T-helper 22 cell (primary cell): ENCODE results near the gene STYXL2.

Experiments
- DNase-seq: peaks from one replicate; pipeline ENCODE4 v3.0.0-alpha.2; 2020; ENCODE audit warnings: low read depth

Gene STYXL2

DNA sequence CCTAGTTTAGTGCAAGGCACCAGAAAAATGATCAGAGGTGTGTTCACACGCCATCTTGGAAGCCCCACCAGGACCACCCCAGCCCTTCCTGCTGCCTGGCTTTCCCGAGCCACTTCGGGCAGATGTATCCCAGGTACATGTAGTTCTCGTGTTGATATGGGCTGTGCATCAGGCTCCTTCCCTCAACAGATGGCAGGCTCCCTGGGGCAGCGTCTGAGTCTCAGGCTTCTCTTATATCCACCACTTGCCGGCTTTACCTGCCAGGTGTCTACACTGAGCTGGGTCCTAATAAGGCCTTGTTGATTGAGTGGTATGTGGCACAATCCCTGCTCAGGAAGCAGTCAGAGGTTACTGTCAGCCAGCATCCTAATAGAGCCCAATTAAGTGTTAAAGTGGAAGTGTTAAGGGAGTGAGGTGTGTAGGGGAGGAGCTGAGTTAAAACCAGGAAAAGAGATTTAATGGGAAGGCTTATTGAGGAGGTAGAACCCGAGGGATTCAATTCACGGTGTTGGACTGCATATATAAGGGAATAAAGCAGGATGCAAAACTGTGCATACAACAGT is 12.2 kb upstream of the STYXL2 start:
- DNase-seq = no peak

DNA sequence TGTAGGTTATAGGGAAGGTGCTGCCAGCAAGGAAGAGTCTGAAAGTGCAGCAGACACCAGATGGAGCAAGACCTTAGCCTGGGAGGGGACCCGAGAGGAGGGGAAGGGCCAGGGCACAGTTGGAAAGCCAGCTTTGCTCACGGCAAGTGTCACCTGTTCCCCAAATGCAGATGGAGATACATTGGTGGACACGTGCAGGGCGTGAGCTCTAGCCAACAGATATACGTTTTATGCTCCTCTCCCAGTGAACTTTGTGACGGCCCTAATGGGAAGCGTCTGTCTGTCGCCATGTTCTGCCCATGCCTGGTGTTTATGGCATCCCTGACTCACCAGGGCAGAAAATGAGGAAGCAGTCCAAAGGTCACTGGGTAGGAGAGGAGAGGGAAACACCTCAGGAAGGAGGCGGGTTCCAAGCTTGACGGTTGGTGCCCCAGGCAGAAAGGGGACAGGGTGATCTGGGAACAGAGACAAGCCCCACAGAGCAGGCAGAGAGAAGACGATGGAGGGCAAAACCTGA is 11.3 kb upstream of the STYXL2 start:
- DNase-seq = no peak

DNA sequence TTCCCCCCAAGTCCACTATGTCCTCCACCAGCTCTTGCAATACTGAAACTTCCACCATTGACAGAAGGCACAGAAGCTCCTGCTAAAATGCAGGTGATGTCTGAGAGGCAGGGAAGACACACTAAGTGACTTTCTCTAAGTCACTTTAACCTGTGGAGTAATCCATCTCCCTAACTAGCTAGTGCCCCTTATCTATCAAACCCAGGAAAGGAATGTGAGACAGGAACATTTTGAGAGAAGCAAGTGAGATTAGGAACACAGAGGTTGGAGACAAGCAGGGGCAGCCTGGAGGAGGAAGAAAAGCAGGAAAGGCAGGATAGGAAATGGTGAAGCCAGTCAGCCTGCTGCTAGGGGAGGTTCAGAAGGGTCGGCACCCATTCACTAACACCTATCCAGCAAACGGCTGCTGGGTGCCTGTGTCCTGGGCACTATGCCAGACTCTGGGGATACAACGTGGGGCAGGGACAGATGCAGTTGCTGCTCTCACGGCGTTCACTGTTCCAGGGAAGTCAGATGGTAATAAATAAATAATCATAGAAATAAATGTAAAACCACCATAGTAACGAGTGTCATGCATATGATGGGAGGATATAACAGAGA is 10.7 kb upstream of the STYXL2 start:
- no peak for DNase-seq

DNA sequence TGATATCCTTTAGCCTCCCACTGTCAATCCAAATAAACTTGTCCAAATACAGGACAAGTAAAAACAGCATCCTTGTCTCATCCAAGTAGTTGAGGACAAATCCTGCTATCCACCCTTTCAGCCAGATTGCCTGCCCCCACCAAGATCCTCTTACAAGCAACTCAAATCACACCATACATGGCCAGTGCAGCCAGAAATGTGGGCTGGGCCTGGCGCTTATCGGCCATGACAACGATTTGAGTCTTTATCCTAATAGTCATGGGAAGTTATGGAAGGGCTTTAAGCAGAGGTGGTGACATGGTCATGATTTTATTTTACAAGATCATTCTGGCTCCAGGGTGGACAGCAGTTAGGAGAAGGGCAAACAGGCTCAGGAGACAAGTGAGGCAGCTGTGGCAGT is 10.0 kb upstream of the STYXL2 start:
- no peak for DNase-seq

DNA sequence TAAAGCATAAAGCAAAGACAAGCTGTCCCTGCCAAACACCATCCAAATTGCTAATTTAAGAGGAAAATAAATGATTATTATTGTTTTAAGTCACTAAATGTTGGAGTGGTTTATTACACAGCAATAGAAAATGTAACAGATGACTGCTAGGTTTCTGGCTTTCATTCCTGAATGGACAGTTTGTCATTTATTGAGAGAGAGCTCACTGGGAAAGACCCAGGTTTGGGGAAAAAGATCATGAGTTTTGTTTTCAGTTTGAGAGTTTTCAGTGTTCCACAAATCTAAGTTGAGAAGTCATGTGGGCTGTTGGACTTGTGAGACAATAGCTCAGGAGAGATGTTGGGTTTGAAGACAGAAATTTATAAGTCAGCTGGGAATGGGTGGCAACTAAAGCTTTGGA is 9.1 kb upstream of the STYXL2 start:
- no peak for DNase-seq

DNA sequence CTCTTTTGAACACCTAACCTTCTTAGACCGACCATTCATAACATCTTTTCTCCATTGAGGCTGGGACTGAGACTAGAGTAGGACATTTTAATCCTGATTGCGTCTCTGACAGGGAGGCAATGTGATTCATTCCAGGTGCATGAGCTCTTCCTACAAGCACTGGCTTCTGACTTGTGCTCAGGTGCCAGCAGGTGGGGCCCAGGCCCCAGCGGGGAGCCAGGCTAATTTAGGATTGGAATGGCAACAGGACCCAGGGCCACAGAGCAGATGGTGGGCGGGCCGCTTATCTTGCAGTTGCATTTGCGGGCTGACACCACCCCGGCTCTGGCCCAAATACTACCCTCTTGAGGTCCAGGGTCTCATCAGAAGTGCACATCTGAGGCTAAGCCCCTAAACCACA is 7.8 kb upstream of the STYXL2 start:
- DNase-seq = no peak

DNA sequence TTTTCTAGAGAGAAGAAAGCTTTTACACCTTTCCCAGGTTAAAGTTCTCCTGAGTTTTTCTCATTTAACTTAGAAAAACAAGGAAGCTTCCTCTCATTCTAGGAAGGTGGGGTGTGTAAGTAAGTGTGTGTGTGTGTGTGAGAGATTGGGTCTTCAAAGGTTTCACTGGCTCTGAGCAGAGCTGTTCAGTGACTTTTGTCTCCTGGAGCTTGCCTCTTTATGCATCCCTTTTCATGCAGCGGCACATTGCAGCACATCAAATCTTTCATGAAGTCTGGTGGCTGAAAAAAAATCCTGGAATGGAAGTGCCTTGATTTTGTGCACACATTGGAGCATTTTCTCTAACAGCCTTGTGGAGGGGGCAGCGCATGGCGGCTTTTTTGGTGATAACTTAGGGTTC is 7.1 kb upstream of the STYXL2 start:
- DNase-seq = no peak

DNA sequence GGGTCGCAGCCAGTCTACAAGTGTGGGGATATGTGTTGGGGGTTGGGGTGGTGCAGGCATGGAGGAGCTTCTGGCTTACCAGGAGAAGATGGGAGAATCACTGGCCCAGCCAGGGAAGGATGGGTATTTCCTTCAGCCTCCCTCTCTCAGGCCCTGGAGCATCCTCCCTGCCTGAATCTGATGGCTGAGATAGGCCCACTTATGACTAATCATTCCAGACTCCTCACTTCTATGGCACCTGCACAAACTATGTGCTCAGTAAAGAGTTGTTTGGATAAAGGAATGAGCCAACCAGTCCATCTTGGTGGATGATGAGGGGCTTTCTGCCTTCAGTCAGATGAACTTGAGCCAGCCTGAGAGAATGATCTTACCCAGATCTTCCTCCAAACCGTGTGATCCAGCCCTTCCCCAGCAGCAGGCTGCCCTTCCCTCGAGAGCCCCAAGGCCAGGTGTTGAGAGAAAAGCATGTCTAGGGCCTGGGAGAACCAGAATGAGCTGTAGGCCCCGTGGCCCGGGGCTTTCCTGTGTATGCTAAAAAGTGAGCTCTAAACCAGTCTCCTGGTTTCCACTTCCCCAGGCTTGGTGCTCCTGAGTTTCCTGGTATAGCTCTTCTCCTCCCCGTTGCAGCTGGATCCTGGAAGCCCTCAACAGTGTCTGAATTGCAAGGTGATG is 5.0 kb upstream of the STYXL2 start:
- DNase-seq = no peak

DNA sequence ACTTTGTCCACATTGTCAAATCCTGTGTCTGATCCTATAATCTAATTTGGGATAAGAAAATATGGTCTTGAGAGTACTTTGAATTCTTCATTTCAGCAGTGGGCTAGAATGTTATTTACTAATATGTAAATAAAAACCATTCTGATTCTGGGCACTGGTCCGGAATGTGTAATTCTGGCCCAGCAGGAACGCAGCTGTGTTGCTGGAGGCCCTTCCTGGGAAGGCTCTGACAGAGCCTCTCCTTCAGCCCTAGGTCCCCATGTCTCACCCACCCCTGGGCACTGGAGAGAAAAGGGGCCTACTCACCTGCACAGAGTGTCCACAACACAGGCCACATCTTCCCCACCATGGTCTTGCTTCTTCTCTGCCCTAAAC is 3.9 kb upstream of the STYXL2 start:
- DNase-seq = no peak

DNA sequence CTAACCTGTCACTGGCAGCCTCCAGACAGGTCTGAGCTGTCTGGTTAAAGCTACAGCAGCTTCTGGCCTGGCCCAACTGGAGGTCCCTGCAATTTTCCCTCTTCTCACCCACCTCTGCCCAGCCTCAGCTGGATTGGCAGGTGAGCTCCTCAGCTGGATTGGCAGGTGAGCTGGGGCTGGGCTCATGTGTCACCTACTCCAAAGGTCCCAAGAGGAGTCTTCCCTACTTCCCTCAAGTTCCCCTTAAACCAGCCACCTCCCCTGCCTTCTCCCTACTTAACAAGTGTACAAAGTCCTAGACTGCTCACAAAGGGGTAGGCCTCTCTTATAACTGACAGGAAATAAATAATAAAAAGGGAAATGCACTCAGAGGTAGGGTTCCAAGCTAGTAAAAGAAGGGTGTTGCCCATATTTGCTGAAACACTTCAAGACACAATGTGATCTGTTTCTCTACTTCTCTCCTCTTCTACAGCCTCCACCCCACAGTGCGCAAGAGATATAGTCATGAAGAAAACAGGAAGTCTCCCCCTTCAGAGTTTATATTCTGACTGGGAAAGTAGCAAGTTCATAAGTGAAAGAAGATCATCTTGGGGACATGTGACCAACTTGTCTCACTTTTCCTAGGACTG is 3.4 kb upstream of the STYXL2 start, which contains the start of gene GPA33:
TSS of gene GPA33 (minus strand) at position 64 of the 629 bp plus-strand sequence. CDS start 90 bp downstream, outside the sequence.
- DNase-seq = no peak

DNA sequence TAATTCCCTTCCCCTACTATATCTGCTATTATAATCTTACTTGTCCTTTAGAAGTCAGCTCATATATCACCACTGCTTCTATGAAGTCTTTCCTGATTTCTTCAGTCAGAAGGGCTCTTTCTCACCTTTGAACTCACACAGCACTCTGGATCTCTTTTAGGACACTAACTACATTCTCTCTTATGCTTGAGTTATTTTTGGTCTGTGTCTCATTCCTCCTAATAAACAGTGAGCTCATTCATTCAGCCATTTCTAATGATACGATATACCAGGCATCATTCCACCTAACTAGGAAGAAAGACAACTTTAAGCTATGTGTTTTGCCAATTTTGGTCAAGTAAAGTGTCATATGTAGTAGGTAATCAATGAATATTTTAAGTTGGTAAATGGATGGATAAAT is 1.2 kb upstream of the STYXL2 start:
- no peak for DNase-seq

DNA sequence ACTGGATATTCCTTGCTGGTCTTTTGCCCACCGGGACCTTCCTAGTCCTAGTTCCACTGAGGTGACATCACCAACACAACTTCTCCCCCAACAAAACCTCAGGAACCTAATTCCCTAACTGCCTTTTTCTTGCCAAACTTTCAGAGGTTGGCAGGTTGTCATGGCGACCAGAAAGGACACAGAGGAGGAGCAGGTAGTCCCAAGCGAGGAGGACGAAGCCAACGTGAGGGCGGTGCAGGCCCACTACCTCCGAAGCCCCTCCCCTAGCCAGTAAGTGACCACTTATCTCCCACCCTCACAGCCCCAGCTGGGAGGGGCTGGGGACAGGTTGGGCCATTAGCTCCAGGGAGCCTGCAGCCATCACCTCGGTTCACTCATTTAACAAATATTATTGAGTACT is 815 bp downstream of the STYXL2 start:
- DNase-seq = no peak

DNA sequence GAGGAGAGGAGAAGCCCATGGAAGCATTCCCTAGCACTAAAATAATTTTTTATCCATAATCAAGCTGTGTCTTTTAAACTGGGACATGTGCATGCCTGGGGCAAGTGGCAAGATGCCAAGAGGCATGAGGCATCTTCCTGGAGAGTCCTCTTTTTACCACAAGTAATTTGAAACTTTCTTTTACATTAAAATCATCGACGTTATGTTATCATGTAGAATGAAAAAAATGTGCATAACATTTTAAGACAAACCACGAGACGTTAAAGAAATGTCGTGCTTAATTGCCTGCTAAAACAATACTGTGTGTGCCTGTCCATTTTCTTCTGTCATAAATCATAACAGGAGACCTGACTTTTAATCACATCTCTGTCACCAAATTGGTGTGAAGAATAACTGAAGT is 1.5 kb downstream of the STYXL2 start:
- no peak for DNase-seq

DNA sequence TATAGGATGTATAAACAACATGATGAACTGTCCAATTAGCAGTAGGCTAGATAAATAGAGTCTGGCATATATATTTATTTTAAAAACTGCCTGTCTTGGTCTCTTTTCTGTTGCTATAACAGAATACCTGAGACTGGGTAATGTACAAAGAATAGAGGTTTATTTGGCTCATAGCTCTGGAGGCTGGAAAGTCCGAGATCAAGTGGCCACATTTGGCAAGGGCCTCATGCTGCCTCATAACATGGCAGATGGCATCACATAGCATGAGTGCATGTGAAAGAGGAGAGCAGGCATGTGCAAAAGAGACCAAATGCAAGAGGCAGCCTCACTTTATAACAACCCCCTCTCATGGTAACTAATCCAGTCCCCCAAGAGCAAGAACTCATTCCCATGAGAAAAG is 6.0 kb downstream of the STYXL2 start:
- DNase-seq = no peak

DNA sequence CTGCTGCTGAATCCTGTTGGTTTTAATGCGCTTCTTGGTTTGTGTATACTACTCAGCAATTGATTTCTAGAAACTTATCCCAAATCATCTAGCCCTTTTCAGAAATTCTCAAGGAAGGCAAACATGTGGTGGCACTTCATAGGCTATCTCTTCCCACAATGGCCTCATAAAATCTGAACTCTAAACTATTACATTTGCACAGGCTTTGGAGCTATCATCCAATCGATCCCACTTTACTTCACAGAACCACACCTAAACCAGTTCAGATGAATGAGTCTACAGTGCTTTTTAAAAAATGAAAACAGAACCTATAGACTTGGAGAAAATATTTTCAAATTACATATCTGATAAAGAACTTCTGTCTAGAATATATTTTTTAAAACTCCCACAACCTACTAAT is 6.9 kb downstream of the STYXL2 start:
- DNase-seq = no peak

DNA sequence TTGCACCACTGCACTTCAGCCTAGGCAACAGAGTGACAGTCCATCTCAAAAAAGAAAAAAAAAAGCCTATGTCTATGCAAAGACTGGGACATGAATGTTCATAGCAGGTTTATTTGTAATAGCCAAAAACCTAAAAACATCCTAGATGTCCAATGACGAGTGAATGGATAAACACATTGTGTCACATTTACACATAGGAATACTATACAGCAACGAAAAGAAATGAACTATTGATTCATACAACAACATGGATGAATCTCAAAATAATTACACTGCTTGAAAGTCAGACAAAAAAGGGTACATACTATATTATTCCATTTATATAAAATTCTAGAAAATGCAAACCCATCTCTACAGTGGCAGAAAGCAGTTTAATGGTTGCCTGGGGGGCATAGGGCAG is 7.9 kb downstream of the STYXL2 start:
- DNase-seq = no peak

DNA sequence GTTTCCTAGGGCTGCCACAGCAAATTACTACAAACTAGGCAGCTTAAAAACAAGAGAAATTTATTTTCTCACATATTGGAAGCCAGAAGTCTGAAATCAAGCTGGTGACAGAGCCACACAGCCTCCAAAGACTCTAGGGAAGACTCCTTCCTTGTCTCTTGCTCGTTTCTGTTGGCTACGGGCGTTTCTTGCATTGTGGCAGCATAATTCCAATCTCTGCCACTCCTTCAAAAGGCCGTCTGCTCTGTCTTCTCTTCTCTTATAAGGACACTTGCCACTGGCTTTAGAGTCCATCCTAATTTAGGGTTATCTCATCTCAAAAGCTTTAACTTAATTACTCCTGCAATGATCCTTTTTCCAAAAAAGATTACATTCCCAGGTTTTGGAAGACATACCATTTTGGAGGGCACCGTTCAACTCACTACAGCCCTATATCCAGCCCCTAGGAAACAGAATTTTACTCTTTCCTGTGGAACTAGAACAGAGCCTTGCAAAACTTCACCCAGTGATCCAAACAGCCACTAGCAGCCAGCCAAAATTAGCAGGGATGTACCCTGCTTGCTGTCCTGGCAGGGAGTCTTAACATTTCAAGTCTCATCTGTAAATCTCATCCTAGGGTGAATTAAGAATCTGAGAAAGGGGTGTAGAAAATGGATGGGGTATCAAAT is 9.2 kb downstream of the STYXL2 start:
- DNase-seq = no peak

DNA sequence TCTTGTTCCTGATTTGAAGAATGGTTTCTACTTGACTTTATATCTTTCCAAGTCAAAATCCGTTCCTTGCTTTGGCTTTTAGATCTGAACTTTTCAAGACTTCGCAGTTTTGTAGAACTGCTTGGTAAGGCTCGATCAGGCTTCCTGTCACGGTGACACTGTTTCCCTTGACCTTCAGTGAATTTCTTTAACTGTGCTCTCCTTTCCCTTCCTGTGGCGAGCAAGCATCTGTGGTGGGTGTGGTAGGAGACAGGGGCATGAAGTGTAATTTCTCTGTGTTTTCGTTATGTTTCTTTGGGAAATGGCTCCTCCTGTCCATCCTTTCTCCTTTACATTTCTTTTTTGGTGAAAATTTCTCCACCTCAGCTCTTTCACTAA is 10.4 kb downstream of the STYXL2 start:
- no peak for DNase-seq

DNA sequence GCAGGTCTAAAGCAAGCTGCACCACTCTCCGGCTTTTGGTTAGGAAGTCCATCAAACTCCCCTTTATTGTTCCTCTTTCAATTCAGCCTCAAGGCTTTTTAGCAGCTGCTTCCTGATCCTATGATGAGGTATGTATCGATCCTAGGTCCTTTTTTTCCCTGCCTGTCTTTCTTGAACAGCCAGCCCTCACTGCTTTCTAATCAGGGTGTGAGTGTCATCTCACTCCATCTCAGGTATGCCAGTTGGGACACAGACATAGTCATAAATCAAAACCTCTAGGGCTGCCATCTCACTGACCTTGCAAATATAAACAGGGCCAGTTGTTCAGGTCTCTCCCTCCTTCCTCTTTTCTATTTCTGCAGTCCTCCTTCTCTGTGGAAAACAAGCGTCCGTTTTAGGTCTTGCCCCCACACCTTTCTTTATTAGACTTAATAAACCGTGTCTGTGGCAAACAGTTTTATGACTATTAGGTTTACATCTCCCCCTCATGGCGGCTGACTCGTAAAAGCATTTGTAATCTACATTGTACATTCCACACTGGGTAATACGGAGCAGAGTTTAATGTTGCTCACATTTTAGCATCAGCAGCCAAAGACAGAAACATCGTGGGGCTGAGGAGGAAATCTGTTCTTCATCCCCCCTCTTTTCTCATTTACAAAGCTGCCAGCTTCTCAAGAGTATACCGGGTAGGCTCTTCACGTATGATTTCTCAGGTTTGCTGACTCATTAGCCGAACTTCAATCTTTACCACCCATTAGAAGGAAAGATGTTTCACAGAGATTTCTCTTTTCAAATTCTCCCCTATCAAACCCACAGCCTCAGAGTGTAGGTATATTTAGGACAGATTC is 11.6 kb downstream of the STYXL2 start:
- no peak for DNase-seq

DNA sequence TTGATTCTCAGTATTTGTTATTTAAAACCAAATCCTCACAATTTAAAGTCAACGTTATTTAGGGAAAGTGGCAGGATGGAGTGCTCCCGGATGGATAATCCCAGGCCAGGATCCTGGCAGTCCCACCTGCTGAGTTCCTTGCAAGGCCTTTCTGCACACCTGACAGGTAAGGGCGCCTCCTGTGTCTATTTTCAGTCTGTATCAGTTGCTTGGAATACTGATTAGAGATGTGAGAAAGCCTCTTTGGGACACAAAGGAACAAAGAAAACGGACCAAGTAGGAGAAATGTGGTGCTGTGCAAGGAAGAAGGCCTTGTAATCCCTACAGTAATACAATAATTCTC is 12.2 kb downstream of the STYXL2 start:
- no peak for DNase-seq

DNA sequence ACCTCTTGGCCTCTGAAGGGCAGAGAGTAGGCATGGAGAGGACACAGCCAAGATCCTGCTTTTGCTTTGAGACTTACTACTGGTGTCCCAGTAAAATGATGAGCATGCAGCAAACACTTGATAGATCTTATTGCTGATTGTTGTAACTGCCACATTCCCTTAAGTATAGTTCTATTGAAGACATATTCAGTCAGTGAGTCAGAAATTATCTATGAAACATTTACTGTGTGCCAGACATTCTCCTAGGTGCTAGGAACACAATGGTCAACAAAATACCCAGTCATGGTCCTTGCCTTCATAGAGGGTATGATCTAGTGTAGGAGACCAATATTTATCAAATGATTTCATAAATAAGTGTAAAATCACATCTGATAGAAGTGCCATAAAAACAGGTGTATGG is 13.6 kb downstream of the STYXL2 start:
- DNase-seq = no peak

DNA sequence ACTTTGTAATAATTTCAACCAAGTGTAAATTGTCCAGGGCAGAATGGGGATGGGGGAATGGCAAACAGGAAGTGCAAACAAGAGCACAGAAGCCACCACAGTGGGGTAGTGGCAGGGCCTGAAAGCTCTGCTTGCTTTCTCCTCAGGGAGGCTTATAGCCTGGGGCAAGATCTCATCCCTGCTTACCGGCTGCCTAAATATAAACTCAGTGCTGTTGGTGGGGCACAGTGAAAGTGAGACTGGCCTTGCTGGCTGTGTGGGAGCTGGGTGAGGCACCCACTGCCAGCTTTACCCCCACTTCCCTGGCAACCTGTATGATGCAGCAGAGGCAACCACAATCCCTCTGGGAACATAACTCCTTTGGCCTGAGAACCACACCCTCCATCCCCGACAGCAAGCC is 15.2 kb downstream of the STYXL2 start:
- no peak for DNase-seq
